Activated CD8-positive, alpha-beta memory T cell treated with anti-CD3 and anti-CD28 coated beads for 48 hours (primary cell): ENCODE data around the gene NDST3.

Source experiments
- DNase-seq, 3 experiments: peaks; one replicate each; pipeline ENCODE4 v3.0.0-alpha.2; 2020; ENCODE audit warnings: low read depth in 2 of 3, low spot score in 2 of 3

NDST3 gene

GRCh38 chr4:118034053-118034785, at the start of gene NDST3:
Gene NDST3 (plus strand): TSS chr4:118034486. CDS start chr4:118053911, 19,425 bp downstream.
- no peak for DNase-seq

- no peak for DNase-seq
These were observed 48.0 kb upstream of the NDST3 start for GRCh38 chr4:117986321-117986720.

GRCh38 chr4:117987464-117987863, 46.8 kb upstream of the NDST3 start:
- no peak for DNase-seq

- DNase-seq = no peak
These were observed 37.4 kb upstream of the NDST3 start for GRCh38 chr4:117996891-117997290.

- no peak for DNase-seq
These were observed 30.2 kb upstream of the NDST3 start for GRCh38 chr4:118004088-118004487.

GRCh38 chr4:118005883-118006282, 28.4 kb upstream of the NDST3 start:
- no peak for DNase-seq

- no peak for DNase-seq
These were observed 22.1 kb upstream of the NDST3 start for GRCh38 chr4:118012142-118012541.

GRCh38 chr4:118014831-118015230, 19.5 kb upstream of the NDST3 start:
- DNase-seq = no peak

GRCh38 chr4:118018381-118019145, 15.7 kb upstream of the NDST3 start:
- DNase-seq = no peak

- no peak for DNase-seq
These were observed 7.5 kb upstream of the NDST3 start for GRCh38 chr4:118026806-118027205.

GRCh38 chr4:118029224-118029623, 5.1 kb upstream of the NDST3 start:
- DNase-seq = no peak

- no peak for DNase-seq
These were observed 1.6 kb upstream of the NDST3 start for GRCh38 chr4:118032691-118033090.

GRCh38 chr4:118033148-118034052, 886 bp upstream of the NDST3 start:
- no peak for DNase-seq

GRCh38 chr4:118035309-118035708, 1.0 kb downstream of the NDST3 start:
- DNase-seq = no peak

GRCh38 chr4:118036336-118036735, 2.0 kb downstream of the NDST3 start:
- no peak for DNase-seq

- DNase-seq = no peak
These were observed 3.7 kb downstream of the NDST3 start for GRCh38 chr4:118037955-118038354.

- no peak for DNase-seq
These were observed 12.0 kb downstream of the NDST3 start for GRCh38 chr4:118046323-118046722.

GRCh38 chr4:118047043-118047442, 12.8 kb downstream of the NDST3 start:
- DNase-seq = no peak

- no peak for DNase-seq
These were observed 24.7 kb downstream of the NDST3 start for GRCh38 chr4:118058955-118059354.

- no peak for DNase-seq
These were observed 25.1 kb downstream of the NDST3 start for GRCh38 chr4:118059397-118059796.

GRCh38 chr4:118076958-118077766, 42.9 kb downstream of the NDST3 start:
- no peak for DNase-seq
